Pancreas (tissue), 10 donors: ENCODE results near the gene SSTR5. TPM values are rescaled to one million over a fixed set of nuclear protein-coding genes. Genes with fewer than 3 reads are reported as not detected.

Experiments used
- ATAC-seq, 4 donors: fragments of 200-7000 bp; cut with Tn5 transposase; one replicate each; pipeline versions ENCODE4 v1.8.0 to v1.9.1; 2020; ENCODE audit warnings: mild to moderate bottlenecking in 4 of 4, moderate library complexity in 4 of 4
- DNase-seq, 6 donors: peaks; one replicate each; pipeline ENCODE4 v3.0.0-alpha.2; 2020
- FAIRE-seq: peaks from 2 replicates; lab custom pipeline; 2012; peaks lifted over from hg19 to GRCh38; lab: Jason Lieb, UNC
- H3K27ac ChIP-seq, 4 donors: fragments of 200-600 bp; sonication (generic); 1 replicate in 3 of 4; 2 replicates in 1 of 4; pipeline versions ENCODE4 v1.5.0 to v1.8.0; 2020
- H3K27me3 ChIP-seq, 4 donors: fragments of 200-600 bp; one replicate each; pipeline ENCODE4 v1.8.0; 2021
- H3K36me3 ChIP-seq, 3 donors: fragments of 200-600 bp; sonication (generic) in 1 of 3; one replicate each; pipeline versions ENCODE4 v1.5.0 to v1.8.0; 2020 to 2021
- H3K4me1 ChIP-seq, 3 donors: fragments of 200-600 bp; one replicate each; pipeline ENCODE4 v1.8.0; 2021
- H3K4me3 ChIP-seq, 4 donors: fragments of 200-600 bp; sonication (generic) in 2 of 4; one replicate each; pipeline versions ENCODE4 v1.5.0 to v1.8.0; 2020 to 2021
- H3K9me3 ChIP-seq, 4 donors: fragments of 200-600 bp; one replicate each; pipeline ENCODE4 v1.8.0; 2021
- WGBS, 2 donors: extraction: QIAGEN DNeasy Blood & Tissue Kit; methylation state at CpG; one replicate each; pipeline ENCODE4 v1.1.7; 2013; 5-methylcytosine and 5-hydroxymethylcytosine counted together
- intact Hi-C, 3 donors: fragments of 100-400 bp; cut with DNase I; formaldehyde crosslinking; loops; one replicate each; pipeline versions ENCODE4 v1.11.1 to v1.14.2; 2022
- polyA plus RNA-seq, 2 donors: library from polyadenylated mRNA; stranded (reverse); fragments of 200-250 nt; gene quantifications; one replicate each; pipeline ENCODE4 v1.2.3, GENCODE V29; 2013
- total RNA-seq, 6 donors: library from RNA; stranded (reverse); fragmentation: NEBNext Ultra II Directional in 4 of 6; extraction: Animal tissue kit (Norgen Biotek cat#: 25700) in 4 of 6; gene quantifications; one replicate each; pipeline versions ENCODE4 v1.2.1 to v1.2.4, GENCODE V29; 2021 to 2023
- TF ChIP-seq, protein P1 (sequence below), 4 donors: fragments of 200-600 bp; sonication (generic) in 3 of 4; IDR thresholded peaks; one replicate each; pipeline versions ENCODE4 v1.5.0 to v1.8.0; 2021; ENCODE audit warnings: antibody characterized with exemption in 4 of 4
- donor health status: healthy with polysubstance abuse.
- donor health status: DM: no; HTN: no; CAD: no; lungs with moderate emphysema.
- donor health status: DM: no; HTN: no; CAD: no.
- donor health status: control.
- donor health status: control.
- donor health status: Bipolar disorder and iron deficiency.
- donor health status: DM: yes; HTN: yes; CAD: no.
- donor health status: DM: no; HTN: no; CAD: no.
- donor health status: DM: no; HTN: no; CAD: no.
- donor health status: DM: yes; HTN: yes; CAD: no.

The SSTR5 gene
- total and polyA plus RNA-seq, 8 donors, result 0.12 to 1.2 (median 0.32) TPM; not detected in 1

DNA sequence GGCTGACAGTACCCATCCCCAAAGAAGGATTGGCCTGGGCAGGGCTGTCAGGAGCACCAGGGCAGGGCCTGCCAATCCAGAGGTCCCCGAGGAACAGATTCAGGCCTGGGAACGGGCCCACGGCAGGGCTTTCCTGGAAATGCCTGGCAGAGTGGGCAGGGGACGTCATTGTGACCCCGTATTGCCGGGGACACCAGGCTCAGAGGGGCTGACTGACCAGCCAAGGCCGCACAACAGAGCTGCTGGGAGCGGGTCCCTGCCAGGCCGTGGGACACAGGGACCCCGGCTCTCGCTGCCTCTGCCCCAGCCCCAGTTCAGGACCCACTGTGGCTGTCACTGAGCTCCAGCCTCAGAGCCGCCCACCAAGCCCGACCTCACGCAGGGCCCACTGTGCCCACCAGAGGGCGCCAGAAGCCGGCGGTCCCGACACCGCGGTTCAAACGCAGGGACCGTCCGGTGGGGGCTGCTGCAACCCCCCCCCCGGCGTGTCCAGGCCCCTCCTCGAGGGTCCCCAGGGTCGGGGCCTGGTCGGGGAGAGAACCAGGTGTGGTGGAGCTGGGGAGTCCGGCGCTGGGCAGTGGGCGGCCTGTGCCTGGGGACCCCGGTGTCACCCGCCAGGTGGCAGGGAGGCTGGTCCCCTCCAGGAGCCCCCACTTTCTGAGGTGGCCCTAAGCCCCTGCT lies 15.2 kb upstream of the SSTR5 start:
- WGBS, 2 donors, result 18% methylated on average over 31 to 33 of the region's 33 CpGs

DNA sequence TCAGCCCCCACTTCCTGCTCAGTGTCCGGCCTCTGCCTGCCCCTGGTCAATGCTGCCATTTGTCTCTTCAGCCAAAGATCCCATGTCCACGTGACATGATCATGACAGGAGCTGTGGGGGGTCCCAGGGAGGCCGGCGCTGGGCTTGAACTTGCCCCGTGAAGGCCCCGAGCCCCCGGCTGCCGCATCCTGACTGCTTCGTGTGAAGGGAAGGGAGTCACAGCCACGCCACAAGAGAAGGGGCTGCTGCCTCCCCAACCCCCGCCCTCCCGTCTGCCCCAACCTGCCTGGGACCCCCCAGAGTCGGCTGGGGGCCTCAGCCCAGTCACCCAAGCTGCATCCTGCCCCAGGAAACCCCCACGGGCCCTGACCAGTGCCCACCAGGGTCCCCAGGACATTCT lies 14.3 kb upstream of the SSTR5 start:
- FAIRE-seq, result no peak
- Histone ChIP-seq H3K27me3 (no peaks in the 10 kb centered on the region), H3K9me3 (no peaks in the 10 kb centered on the region), H3K4me3 (no peak overlapping the region), H3K36me3 (no peaks in the 10 kb centered on the region), H3K4me1 (no peaks in the 10 kb centered on the region), H3K27ac (no peak overlapping the region)
- intact Hi-C loops, result loop anchor here in 2 of 3 donors (5.0 to 10.0 kb wide), 2 partner anchors 343 to 346 kb away; partner anchors contain the start of gene METRN (in 1 of the 2)
- WGBS, 2 donors, result 34 to 41% methylated on average over 11 to 14 of the region's 14 CpGs
- TF ChIP-seq, protein P1, sequence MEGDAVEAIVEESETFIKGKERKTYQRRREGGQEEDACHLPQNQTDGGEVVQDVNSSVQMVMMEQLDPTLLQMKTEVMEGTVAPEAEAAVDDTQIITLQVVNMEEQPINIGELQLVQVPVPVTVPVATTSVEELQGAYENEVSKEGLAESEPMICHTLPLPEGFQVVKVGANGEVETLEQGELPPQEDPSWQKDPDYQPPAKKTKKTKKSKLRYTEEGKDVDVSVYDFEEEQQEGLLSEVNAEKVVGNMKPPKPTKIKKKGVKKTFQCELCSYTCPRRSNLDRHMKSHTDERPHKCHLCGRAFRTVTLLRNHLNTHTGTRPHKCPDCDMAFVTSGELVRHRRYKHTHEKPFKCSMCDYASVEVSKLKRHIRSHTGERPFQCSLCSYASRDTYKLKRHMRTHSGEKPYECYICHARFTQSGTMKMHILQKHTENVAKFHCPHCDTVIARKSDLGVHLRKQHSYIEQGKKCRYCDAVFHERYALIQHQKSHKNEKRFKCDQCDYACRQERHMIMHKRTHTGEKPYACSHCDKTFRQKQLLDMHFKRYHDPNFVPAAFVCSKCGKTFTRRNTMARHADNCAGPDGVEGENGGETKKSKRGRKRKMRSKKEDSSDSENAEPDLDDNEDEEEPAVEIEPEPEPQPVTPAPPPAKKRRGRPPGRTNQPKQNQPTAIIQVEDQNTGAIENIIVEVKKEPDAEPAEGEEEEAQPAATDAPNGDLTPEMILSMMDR (IDR thresholded peaks at IDR 0.05), result no peak
- no peak for DNase-seq
- ATAC-seq, result no peak

More for the DNA sequence above, 15.2 kb upstream of the SSTR5 start:
- DNase-seq, result peak in 3 of 6 donors; percentile 61 to 94 (median 71)
- Histone ChIP-seq H3K9me3 (no peaks in the 10 kb centered on the region), H3K4me1 (no peaks in the 10 kb centered on the region), H3K27ac (no peak overlapping the region), H3K36me3 (no peaks in the 10 kb centered on the region), H3K27me3 (no peaks in the 10 kb centered on the region), H3K4me3 (no peak overlapping the region)
- TF ChIP-seq, protein P1 (IDR thresholded peaks at IDR 0.05), result peak; percentile 86 to 92 (median 88)
- peak; percentile 44 to 80 (median 72) for ATAC-seq
- no peak for FAIRE-seq
- intact Hi-C loops, result loop anchor here in 2 of 3 donors (2.0 to 10.0 kb wide), 3 partner anchors 245 to 345 kb away; partner anchors contain the start of gene METRN (in 1 of the 2)

DNA sequence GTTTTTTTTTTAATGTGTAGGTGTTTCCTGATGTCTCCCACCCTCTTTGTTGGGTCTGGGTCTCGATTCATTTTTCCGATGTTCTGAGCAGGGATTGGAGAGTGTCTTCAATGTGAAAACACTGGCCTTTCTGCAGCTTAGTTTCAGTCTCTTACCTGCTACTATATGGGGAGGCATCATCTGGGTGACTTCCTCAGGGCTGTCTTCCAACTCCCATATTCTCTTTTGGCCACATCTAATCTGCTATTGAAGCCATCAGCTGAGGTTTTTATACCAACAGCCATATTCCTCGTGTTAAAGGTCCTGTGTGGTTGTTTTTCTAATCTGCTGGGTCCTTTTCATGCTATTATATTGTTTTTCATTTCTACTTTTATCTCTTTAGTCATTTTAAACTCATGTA lies 13.2 kb upstream of the SSTR5 start:
- no peaks in the 10 kb centered on the region for H3K36me3 ChIP-seq
- H3K27ac ChIP-seq, result no peak overlapping the region
- ATAC-seq, result no peak
- FAIRE-seq, result no peak
- no peaks in the 10 kb centered on the region for H3K9me3 ChIP-seq
- 83 to 90% methylated on average over 3 of the region's 3 CpGs for WGBS, 2 donors
- TF ChIP-seq, protein P1 (IDR thresholded peaks at IDR 0.05), result no peak
- no peak for DNase-seq
- intact Hi-C loops, result loop anchor here in 2 of 3 donors (5.0 to 10.0 kb wide), 2 partner anchors 345 to 347 kb away; partner anchors contain the start of gene METRN (in 1 of the 2)
- H3K4me3 ChIP-seq, result no peak overlapping the region
- H3K27me3 ChIP-seq, result no peaks in the 10 kb centered on the region
- H3K4me1 ChIP-seq, result no peaks in the 10 kb centered on the region

DNA sequence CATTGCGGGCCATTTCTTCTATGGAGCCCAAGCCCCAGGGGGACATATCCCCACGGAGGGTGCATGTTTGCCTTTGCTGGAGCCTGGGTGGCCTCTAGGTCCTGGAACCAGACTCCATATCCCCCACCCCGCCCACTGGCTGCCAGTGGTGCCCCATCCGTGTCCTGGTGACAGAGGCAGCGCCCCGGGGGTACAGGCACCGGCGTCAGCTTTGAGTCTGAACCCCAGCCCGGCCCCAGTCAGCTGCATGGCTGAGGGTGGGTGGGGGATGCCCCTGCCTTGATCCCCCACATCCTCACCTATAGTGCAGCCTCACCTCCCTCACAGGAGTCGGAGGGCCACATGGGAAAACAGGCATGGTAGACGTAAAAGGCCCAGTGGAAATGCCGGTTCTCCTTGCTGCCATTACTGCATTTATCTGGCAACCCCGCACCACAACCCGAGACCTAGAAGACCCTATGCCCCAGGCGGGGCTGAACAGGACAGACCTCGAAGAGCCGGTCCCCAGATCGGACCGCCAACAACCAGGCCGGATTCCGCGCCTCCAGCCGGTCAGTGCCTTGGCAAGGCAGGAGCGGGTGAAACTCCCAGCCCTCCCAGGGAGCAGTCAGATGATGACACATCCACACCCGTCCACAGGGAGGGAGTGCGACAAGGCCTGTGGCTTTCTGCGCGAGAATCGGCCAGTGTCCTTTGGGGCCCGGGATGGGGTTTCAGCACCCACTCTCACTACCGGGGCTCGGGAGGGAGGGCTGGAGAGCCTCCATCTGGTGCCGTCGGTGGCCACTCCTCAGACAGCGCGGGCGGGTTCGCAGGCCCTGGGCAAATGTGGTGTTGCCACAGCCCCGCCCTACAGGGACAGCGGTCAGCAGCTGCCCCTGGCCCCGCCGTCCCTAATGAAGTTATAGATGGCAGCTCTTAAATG lies 11.9 kb upstream of the SSTR5 start:
- Histone ChIP-seq H3K36me3 (no peaks in the 10 kb centered on the region), H3K9me3 (no peaks in the 10 kb centered on the region), H3K4me3 (no peak overlapping the region), H3K4me1 (no peaks in the 10 kb centered on the region), H3K27ac (no peak overlapping the region), H3K27me3 (peaks cover 0 to 4% (median 0%) of the 10 kb centered on the region in 4 donors)
- no peak for DNase-seq
- TF ChIP-seq, protein P1 (IDR thresholded peaks at IDR 0.05), result no peak
- ATAC-seq, result no peak
- FAIRE-seq, result no peak
- intact Hi-C loops, result no loop called here
- 66 to 75% methylated on average over 42 of the region's 42 CpGs for WGBS, 2 donors
